ENCODE measurements around the gene DSTN.

Gene DSTN

DNA sequence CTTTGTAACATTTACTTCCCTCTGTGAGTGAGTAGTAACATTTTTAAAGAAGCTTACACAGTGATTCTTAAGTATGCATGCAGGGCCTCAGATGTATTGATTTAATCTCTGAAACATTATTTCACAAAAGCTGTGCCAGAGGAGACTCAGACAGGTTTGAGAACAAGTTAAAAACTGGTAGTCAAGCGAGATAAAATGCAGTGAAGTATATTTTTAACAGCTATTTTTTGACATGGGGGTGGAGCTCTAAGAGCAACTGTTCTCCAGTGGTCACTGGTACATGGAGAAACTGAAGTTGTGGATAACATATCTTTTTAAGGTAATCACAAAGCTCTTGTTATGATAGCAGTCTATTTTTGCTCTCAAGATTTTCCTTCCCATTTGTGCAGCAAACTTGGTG lies 20.4 kb downstream of the DSTN start:
- peak; percentile 14; the same call in 1 of the 3 replicates for ATAC-seq
- no peak for TF ChIP-seq GLIS3 (CRISPR knock-in tag; IDR thresholded peaks at IDR 0.05)
- TF ChIP-seq ZNF8 (CRISPR knock-in tag; IDR thresholded peaks at IDR 0.05) = no peak
- TF ChIP-seq ZC3H10 (CRISPR knock-in tag; IDR thresholded peaks at IDR 0.05) = no peak
- TF ChIP-seq, protein P1, sequence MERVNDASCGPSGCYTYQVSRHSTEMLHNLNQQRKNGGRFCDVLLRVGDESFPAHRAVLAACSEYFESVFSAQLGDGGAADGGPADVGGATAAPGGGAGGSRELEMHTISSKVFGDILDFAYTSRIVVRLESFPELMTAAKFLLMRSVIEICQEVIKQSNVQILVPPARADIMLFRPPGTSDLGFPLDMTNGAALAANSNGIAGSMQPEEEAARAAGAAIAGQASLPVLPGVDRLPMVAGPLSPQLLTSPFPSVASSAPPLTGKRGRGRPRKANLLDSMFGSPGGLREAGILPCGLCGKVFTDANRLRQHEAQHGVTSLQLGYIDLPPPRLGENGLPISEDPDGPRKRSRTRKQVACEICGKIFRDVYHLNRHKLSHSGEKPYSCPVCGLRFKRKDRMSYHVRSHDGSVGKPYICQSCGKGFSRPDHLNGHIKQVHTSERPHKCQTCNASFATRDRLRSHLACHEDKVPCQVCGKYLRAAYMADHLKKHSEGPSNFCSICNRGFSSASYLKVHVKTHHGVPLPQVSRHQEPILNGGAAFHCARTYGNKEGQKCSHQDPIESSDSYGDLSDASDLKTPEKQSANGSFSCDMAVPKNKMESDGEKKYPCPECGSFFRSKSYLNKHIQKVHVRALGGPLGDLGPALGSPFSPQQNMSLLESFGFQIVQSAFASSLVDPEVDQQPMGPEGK (CRISPR knock-in tag; IDR thresholded peaks at IDR 0.05; ENCODE audit: borderline replicate concordance) = no peak
- TF ChIP-seq ESRRG (CRISPR knock-in tag; IDR thresholded peaks at IDR 0.05) = no peak
- no peak for TF ChIP-seq TCF4 (CRISPR knock-in tag; IDR thresholded peaks at IDR 0.05; ENCODE audit: borderline replicate concordance)
- TF ChIP-seq, protein P2, sequence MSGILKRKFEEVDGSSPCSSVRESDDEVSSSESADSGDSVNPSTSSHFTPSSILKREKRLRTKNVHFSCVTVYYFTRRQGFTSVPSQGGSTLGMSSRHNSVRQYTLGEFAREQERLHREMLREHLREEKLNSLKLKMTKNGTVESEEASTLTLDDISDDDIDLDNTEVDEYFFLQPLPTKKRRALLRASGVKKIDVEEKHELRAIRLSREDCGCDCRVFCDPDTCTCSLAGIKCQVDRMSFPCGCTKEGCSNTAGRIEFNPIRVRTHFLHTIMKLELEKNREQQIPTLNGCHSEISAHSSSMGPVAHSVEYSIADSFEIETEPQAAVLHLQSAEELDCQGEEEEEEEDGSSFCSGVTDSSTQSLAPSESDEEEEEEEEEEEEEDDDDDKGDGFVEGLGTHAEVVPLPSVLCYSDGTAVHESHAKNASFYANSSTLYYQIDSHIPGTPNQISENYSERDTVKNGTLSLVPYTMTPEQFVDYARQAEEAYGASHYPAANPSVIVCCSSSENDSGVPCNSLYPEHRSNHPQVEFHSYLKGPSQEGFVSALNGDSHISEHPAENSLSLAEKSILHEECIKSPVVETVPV (CRISPR knock-in tag; IDR thresholded peaks at IDR 0.05) = no peak
- no peak for TF ChIP-seq ISL1 (CRISPR knock-in tag; IDR thresholded peaks at IDR 0.05)
- no peak for TF ChIP-seq OSR1 (CRISPR knock-in tag; IDR thresholded peaks at IDR 0.05)
- no peak for TF ChIP-seq ZNF565 (CRISPR knock-in tag; conservative IDR thresholded peaks at IDR 0.05; ENCODE audit: low read depth)
- no peak for TF ChIP-seq ZFP3 (CRISPR knock-in tag; IDR thresholded peaks at IDR 0.05)
- no peak for TF ChIP-seq BACH2 (CRISPR knock-in tag; IDR thresholded peaks at IDR 0.05; ENCODE audit: borderline replicate concordance)
- TF ChIP-seq TOX (CRISPR knock-in tag; IDR thresholded peaks at IDR 0.05; ENCODE audit: borderline replicate concordance) = no peak
- no peak for TF ChIP-seq ZNF70 (CRISPR knock-in tag; IDR thresholded peaks at IDR 0.05)
- TF ChIP-seq PPARA (CRISPR knock-in tag; IDR thresholded peaks at IDR 0.05; ENCODE audit: borderline replicate concordance) = no peak
- TF ChIP-seq, protein P3, sequence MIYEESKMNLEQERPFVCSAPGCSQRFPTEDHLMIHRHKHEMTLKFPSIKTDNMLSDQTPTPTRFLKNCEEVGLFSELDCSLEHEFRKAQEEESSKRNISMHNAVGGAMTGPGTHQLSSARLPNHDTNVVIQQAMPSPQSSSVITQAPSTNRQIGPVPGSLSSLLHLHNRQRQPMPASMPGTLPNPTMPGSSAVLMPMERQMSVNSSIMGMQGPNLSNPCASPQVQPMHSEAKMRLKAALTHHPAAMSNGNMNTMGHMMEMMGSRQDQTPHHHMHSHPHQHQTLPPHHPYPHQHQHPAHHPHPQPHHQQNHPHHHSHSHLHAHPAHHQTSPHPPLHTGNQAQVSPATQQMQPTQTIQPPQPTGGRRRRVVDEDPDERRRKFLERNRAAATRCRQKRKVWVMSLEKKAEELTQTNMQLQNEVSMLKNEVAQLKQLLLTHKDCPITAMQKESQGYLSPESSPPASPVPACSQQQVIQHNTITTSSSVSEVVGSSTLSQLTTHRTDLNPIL (CRISPR knock-in tag; IDR thresholded peaks at IDR 0.05; ENCODE audit: low read depth) = no peak
- TF ChIP-seq, protein P4, sequence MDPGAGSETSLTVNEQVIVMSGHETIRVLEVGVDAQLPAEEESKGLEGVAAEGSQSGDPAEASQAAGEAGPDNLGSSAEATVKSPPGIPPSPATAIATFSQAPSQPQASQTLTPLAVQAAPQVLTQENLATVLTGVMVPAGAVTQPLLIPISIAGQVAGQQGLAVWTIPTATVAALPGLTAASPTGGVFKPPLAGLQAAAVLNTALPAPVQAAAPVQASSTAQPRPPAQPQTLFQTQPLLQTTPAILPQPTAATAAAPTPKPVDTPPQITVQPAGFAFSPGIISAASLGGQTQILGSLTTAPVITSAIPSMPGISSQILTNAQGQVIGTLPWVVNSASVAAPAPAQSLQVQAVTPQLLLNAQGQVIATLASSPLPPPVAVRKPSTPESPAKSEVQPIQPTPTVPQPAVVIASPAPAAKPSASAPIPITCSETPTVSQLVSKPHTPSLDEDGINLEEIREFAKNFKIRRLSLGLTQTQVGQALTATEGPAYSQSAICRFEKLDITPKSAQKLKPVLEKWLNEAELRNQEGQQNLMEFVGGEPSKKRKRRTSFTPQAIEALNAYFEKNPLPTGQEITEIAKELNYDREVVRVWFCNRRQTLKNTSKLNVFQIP (CRISPR knock-in tag; IDR thresholded peaks at IDR 0.05; ENCODE audit: borderline replicate concordance, low read depth) = no peak

DNA sequence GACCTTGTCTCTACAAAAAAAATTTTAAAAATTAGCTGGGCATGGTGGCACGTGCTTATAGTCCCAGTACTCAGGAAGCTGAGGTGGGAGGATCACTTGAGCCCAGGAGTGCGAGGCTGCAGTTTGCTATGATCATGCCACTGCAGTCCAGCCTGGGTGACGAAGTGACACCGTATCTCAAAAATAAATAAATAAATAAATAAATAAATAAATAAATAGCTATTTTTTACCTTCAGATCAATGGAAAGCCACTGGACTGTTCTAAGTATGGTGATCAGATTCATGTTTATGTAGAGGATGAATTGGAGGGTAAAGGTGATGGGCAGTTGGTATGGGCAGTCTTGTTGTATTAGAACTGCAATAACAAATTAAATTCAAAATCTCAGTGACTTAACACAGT lies 24.0 kb downstream of the DSTN start:
- ATAC-seq = no peak
- TF ChIP-seq PPARA (CRISPR knock-in tag; IDR thresholded peaks at IDR 0.05; ENCODE audit: borderline replicate concordance) = no peak
- TF ChIP-seq, protein P5, sequence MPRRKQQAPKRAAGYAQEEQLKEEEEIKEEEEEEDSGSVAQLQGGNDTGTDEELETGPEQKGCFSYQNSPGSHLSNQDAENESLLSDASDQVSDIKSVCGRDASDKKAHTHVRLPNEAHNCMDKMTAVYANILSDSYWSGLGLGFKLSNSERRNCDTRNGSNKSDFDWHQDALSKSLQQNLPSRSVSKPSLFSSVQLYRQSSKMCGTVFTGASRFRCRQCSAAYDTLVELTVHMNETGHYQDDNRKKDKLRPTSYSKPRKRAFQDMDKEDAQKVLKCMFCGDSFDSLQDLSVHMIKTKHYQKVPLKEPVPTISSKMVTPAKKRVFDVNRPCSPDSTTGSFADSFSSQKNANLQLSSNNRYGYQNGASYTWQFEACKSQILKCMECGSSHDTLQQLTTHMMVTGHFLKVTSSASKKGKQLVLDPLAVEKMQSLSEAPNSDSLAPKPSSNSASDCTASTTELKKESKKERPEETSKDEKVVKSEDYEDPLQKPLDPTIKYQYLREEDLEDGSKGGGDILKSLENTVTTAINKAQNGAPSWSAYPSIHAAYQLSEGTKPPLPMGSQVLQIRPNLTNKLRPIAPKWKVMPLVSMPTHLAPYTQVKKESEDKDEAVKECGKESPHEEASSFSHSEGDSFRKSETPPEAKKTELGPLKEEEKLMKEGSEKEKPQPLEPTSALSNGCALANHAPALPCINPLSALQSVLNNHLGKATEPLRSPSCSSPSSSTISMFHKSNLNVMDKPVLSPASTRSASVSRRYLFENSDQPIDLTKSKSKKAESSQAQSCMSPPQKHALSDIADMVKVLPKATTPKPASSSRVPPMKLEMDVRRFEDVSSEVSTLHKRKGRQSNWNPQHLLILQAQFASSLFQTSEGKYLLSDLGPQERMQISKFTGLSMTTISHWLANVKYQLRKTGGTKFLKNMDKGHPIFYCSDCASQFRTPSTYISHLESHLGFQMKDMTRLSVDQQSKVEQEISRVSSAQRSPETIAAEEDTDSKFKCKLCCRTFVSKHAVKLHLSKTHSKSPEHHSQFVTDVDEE (CRISPR knock-in tag; IDR thresholded peaks at IDR 0.05) = no peak

DNA sequence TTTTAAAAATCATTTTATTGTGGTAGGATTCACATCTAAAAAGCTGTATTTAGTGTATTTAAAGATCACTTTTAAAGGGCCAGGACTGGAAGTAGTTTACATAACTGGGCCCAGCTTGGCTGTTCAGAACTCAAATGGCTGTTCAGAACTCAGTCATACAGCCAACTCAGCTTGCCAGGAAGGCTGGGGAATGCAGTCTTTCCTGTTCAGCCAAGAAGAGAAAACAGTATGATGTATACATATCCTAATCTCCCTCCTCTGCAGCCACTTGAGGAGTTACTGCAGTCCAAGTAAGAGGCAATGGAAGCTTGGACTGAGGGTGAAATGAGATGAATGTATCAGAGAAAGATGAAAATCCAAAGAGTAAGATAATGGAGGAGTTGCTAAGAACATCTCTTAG lies 24.6 kb downstream of the DSTN start:
- TF ChIP-seq RARB (CRISPR knock-in tag; IDR thresholded peaks at IDR 0.05) = no peak
- no peak for TF ChIP-seq ESRRG (CRISPR knock-in tag; IDR thresholded peaks at IDR 0.05)
- no peak for TF ChIP-seq ZNF565 (CRISPR knock-in tag; conservative IDR thresholded peaks at IDR 0.05; ENCODE audit: low read depth)
- no peak for TF ChIP-seq ZNF70 (CRISPR knock-in tag; IDR thresholded peaks at IDR 0.05)
- TF ChIP-seq GLIS3 (CRISPR knock-in tag; IDR thresholded peaks at IDR 0.05) = no peak
- TF ChIP-seq, protein P1 (CRISPR knock-in tag; IDR thresholded peaks at IDR 0.05; ENCODE audit: borderline replicate concordance) = no peak
- no peak for TF ChIP-seq CSDC2 (CRISPR knock-in tag; IDR thresholded peaks at IDR 0.05)
- no peak for TF ChIP-seq ZNF8 (CRISPR knock-in tag; IDR thresholded peaks at IDR 0.05)
- TF ChIP-seq TOX (CRISPR knock-in tag; IDR thresholded peaks at IDR 0.05; ENCODE audit: borderline replicate concordance) = no peak
- no peak for TF ChIP-seq SNAI2 (CRISPR knock-in tag; IDR thresholded peaks at IDR 0.05)
- TF ChIP-seq OSR1 (CRISPR knock-in tag; IDR thresholded peaks at IDR 0.05) = no peak
- TF ChIP-seq, protein P4 (CRISPR knock-in tag; IDR thresholded peaks at IDR 0.05; ENCODE audit: borderline replicate concordance, low read depth) = no peak
- ATAC-seq = no peak
